Loucy (cell line): Measurements from ENCODE around the gene TEX10.

Experiments used
- H2AFZ ChIP-seq: fragments of 200-600 bp; sonication (generic); 2 replicates; pipeline ENCODE4 v1.6.0; 2016; ENCODE audit warnings: antibody characterized with exemption, mild to moderate bottlenecking, low read length, moderate library complexity
- H3F3A ChIP-seq: fragments of 200-600 bp; 2 replicates; pipeline ENCODE4 v1.6.0; 2016; ENCODE audit warnings: antibody characterized with exemption, low read depth, mild to moderate bottlenecking
- H3K27me3 ChIP-seq: fragments of 200-600 bp; sonication (generic); 2 replicates; pipeline ENCODE4 v1.6.1; 2014; ENCODE audit warnings: low read length, mild to moderate bottlenecking; ENCODE audit not compliant: insufficient read depth, poor library complexity, severe bottlenecking
- H3K36me3 ChIP-seq: fragments of 200-600 bp; sonication (generic); 2 replicates; pipeline ENCODE4 v1.6.1; 2016; ENCODE audit warnings: low read length; ENCODE audit not compliant: insufficient read depth
- H3K4me1 ChIP-seq: fragments of 200-600 bp; sonication (generic); 2 replicates; pipeline ENCODE4 v1.5.1; 2014; ENCODE audit warnings: low read length, mild to moderate bottlenecking; ENCODE audit not compliant: insufficient read depth, poor library complexity, severe bottlenecking
- H3K4me2 ChIP-seq: fragments of 200-600 bp; sonication (generic); 2 replicates; pipeline ENCODE4 v1.6.0; 2014; ENCODE audit warnings: antibody characterized with exemption, low read length, low read depth, mild to moderate bottlenecking; ENCODE audit not compliant: poor library complexity, severe bottlenecking
- H3K4me3 ChIP-seq: fragments of 200-600 bp; sonication (generic); 2 replicates; pipeline ENCODE4 v1.5.1; 2014; ENCODE audit warnings: low read length, mild to moderate bottlenecking, mixed read lengths; ENCODE audit not compliant: poor library complexity, severe bottlenecking
- H3K79me2 ChIP-seq: fragments of 200-600 bp; sonication (generic); 2 replicates; pipeline ENCODE4 v1.6.1; 2014; ENCODE audit warnings: low read length; ENCODE audit not compliant: insufficient read depth
- H3K9ac ChIP-seq: fragments of 200-600 bp; sonication (generic); 2 replicates; pipeline ENCODE4 v1.6.0; 2014; ENCODE audit warnings: mild to moderate bottlenecking, low read depth, low read length, moderate library complexity; ENCODE audit not compliant: poor library complexity, severe bottlenecking
- H3K9me2 ChIP-seq: fragments of 200-600 bp; sonication (generic); replicated peaks from 2 replicates; pipeline ENCODE4 v1.6.1; 2016; ENCODE audit warnings: low read depth, low read length, mixed read lengths
- H3K9me3 ChIP-seq: fragments of 200-600 bp; sonication (generic); 2 replicates; pipeline ENCODE4 v1.6.1; 2014; ENCODE audit warnings: mild to moderate bottlenecking, antibody characterized with exemption, low read length, low read depth; ENCODE audit not compliant: insufficient read depth
- H4K20me1 ChIP-seq: fragments of 200-600 bp; sonication (generic); 2 replicates; pipeline ENCODE4 v1.6.0; 2014; ENCODE audit warnings: antibody characterized with exemption, low read length, mild to moderate bottlenecking; ENCODE audit not compliant: insufficient read depth, poor library complexity, severe bottlenecking
- CTCF ChIP-seq: fragments of 200-600 bp; sonication (generic); conservative IDR thresholded peaks from 2 replicates; pipeline ENCODE4 v1.5.1; 2014; ENCODE audit warnings: mild to moderate bottlenecking, antibody characterized with exemption, low read length
- EZH2phosphoT487 ChIP-seq: fragments of 200-600 bp; IDR thresholded peaks from 2 replicates; pipeline ENCODE4 v1.6.1; 2018; ENCODE audit warnings: antibody characterized with exemption, mild to moderate bottlenecking, moderate library complexity, borderline replicate concordance

The TEX10 gene

GRCh38 chr9:100298378-100298777, 54.4 kb downstream of the TEX10 start:
- Histone ChIP-seq H3K36me3 (peaks cover 92% of the 10 kb centered on the region), H3K27me3 (no peaks in the 10 kb centered on the region), H3K9me3 (no peaks in the 10 kb centered on the region), H3K9me2 (no peaks in the 10 kb centered on the region), H4K20me1 (no peaks in the 10 kb centered on the region), H3K9ac (no peak overlapping the region), H2AFZ (no peak overlapping the region), H3F3A (no peaks in the 10 kb centered on the region), H3K79me2 (no peaks in the 10 kb centered on the region), H3K4me2 (no peak overlapping the region), H3K4me1 (no peaks in the 10 kb centered on the region), H3K4me3 (no peak overlapping the region)
- TF ChIP-seq CTCF, result no peak
- no peak for TF ChIP-seq EZH2phosphoT487

GRCh38 chr9:100296407-100296806, 56.3 kb downstream of the TEX10 start:
- no peaks in the 10 kb centered on the region for H3F3A ChIP-seq
- H3K9me2 ChIP-seq, result no peaks in the 10 kb centered on the region
- H3K9me3 ChIP-seq, result no peaks in the 10 kb centered on the region
- no peak for TF ChIP-seq EZH2phosphoT487
- no peak for TF ChIP-seq CTCF
- no peaks in the 10 kb centered on the region for H4K20me1 ChIP-seq
- no peak overlapping the region for H3K4me3 ChIP-seq
- H3K9ac ChIP-seq, result no peak overlapping the region
- no peak overlapping the region for H3K4me2 ChIP-seq
- no peaks in the 10 kb centered on the region for H3K27me3 ChIP-seq
- no peaks in the 10 kb centered on the region for H3K79me2 ChIP-seq
- H3K36me3 ChIP-seq, result peaks cover 92% of the 10 kb centered on the region
- no peaks in the 10 kb centered on the region for H3K4me1 ChIP-seq
- no peak overlapping the region for H2AFZ ChIP-seq

GRCh38 chr9:100295240-100295639, 57.5 kb downstream of the TEX10 start:
- peaks cover 89% of the 10 kb centered on the region for H3K36me3 ChIP-seq
- H3K9me2 ChIP-seq, result no peaks in the 10 kb centered on the region
- no peak overlapping the region for H2AFZ ChIP-seq
- no peaks in the 10 kb centered on the region for H4K20me1 ChIP-seq
- H3K9ac ChIP-seq, result no peak overlapping the region
- no peaks in the 10 kb centered on the region for H3F3A ChIP-seq
- no peaks in the 10 kb centered on the region for H3K9me3 ChIP-seq
- no peaks in the 10 kb centered on the region for H3K27me3 ChIP-seq
- no peaks in the 10 kb centered on the region for H3K4me1 ChIP-seq
- H3K4me3 ChIP-seq, result no peak overlapping the region
- TF ChIP-seq EZH2phosphoT487, result no peak
- no peak for TF ChIP-seq CTCF
- no peak overlapping the region for H3K4me2 ChIP-seq
- H3K79me2 ChIP-seq, result no peaks in the 10 kb centered on the region
